ENCODE measurements around the gene TMEM181.
"Not testable (repeated sequence)": the region's sequence is repeated elsewhere in the genome, so short reads cannot be mapped to it uniquely, and the experiment has no call there.

TMEM181 gene

GRCh38 chr6:158524311-158524710, 35.6 kb upstream of the TMEM181 start:
- no peak for TF ChIP-seq CTCF (IDR thresholded peaks at IDR 0.05; ENCODE audit: low read depth, low read length, missing control alignments)
- H3K4me3 ChIP-seq (replicated peaks; ENCODE audit: low read depth, low read length), result no peak overlapping the region
- no peak for DNase-seq (ENCODE audit: extremely low read depth, low read depth)

GRCh38 chr6:158527858-158528257, 32.0 kb upstream of the TMEM181 start:
- DNase-seq (ENCODE audit: extremely low read depth, low read depth), result not testable (repeated sequence)

GRCh38 chr6:158528826-158529225, 31.1 kb upstream of the TMEM181 start:
- no peak for TF ChIP-seq CTCF (IDR thresholded peaks at IDR 0.05; ENCODE audit: low read depth, low read length, missing control alignments)
- DNase-seq (ENCODE audit: extremely low read depth, low read depth), result no peak
- H3K4me3 ChIP-seq (replicated peaks; ENCODE audit: low read depth, low read length), result no peak overlapping the region

More at GRCh38 chr6:158527858-158528257, 32.0 kb upstream of the TMEM181 start:
- H3K4me3 ChIP-seq (replicated peaks; ENCODE audit: low read depth, low read length), result not testable (repeated sequence)

- no peak for DNase-seq (ENCODE audit: extremely low read depth, low read depth)
- no peak overlapping the region for H3K4me3 ChIP-seq (replicated peaks; ENCODE audit: low read depth, low read length)
- no peak for TF ChIP-seq CTCF (IDR thresholded peaks at IDR 0.05; ENCODE audit: low read depth, low read length, missing control alignments)
Observed at GRCh38 chr6:158529629-158530028, 30.3 kb upstream of the TMEM181 start.

- no peak for TF ChIP-seq CTCF (IDR thresholded peaks at IDR 0.05; ENCODE audit: low read depth, low read length, missing control alignments)
- DNase-seq (ENCODE audit: extremely low read depth, low read depth), result no peak
- H3K4me3 ChIP-seq (replicated peaks; ENCODE audit: low read depth, low read length), result no peak overlapping the region
Observed at GRCh38 chr6:158531566-158531965, 28.3 kb upstream of the TMEM181 start.

GRCh38 chr6:158531970-158532369, 27.9 kb upstream of the TMEM181 start:
- TF ChIP-seq CTCF (IDR thresholded peaks at IDR 0.05; ENCODE audit: low read depth, low read length, missing control alignments), result no peak
- no peak overlapping the region for H3K4me3 ChIP-seq (replicated peaks; ENCODE audit: low read depth, low read length)
- no peak for DNase-seq (ENCODE audit: extremely low read depth, low read depth)

GRCh38 chr6:158536084-158536890, 23.6 kb upstream of the TMEM181 start:
- no peak for TF ChIP-seq CTCF (IDR thresholded peaks at IDR 0.05; ENCODE audit: low read depth, low read length, missing control alignments)
- no peak for DNase-seq (ENCODE audit: extremely low read depth, low read depth)
- peak overlapping the region; percentile 52 for H3K4me3 ChIP-seq (replicated peaks; ENCODE audit: low read depth, low read length)
